Mesothelial cell of epicardium (in vitro differentiated cells): ENCODE results near the gene CPVL. TPM values are rescaled to one million over a fixed set of nuclear protein-coding genes. Genes with fewer than 3 reads are reported as not detected.

ENCODE experiments used
- DNase-seq, 2 experiments: peaks; one replicate each; pipeline ENCODE4 v3.0.0; 2021; ENCODE audit warnings: low spot score in 2 of 2; ENCODE audit not compliant: unreplicated experiment in 2 of 2
- H3K27ac Mint-ChIP-seq: 2 replicates; pipeline ENCODE4 v1.8.0; 2021; ENCODE audit warnings: mixed read lengths
- H3K27me3 Mint-ChIP-seq: 2 replicates; pipeline ENCODE4 v1.8.0; 2021; ENCODE audit warnings: low read depth, mixed read lengths
- H3K36me3 Mint-ChIP-seq: 2 replicates; pipeline ENCODE4 v1.8.0; 2021; ENCODE audit warnings: mixed read lengths
- H3K4me1 Mint-ChIP-seq: 2 replicates; pipeline ENCODE4 v1.8.0; 2021; ENCODE audit warnings: mixed read lengths
- H3K4me3 Mint-ChIP-seq: 2 replicates; pipeline ENCODE4 v1.8.0; 2021; ENCODE audit warnings: mild to moderate bottlenecking, moderate library complexity, mixed read lengths
- H3K9me3 Mint-ChIP-seq: 2 replicates; pipeline ENCODE4 v1.8.0; 2021; ENCODE audit warnings: mixed read lengths
- total RNA-seq: library from RNA; stranded (reverse); gene quantifications from 3 replicates; pipeline ENCODE4 v1.2.1, GENCODE V29; 2021
- TF ChIP-seq, protein P1 (sequence below): fragments of 200-600 bp; sonication (generic); IDR thresholded peaks from one replicate; pipeline ENCODE4 v1.5.0; 2021; ENCODE audit warnings: antibody characterized with exemption; ENCODE audit not compliant: unreplicated experiment

Gene CPVL
- total RNA-seq, 1 donor from 2014 or later = 11.4 TPM

DNA sequence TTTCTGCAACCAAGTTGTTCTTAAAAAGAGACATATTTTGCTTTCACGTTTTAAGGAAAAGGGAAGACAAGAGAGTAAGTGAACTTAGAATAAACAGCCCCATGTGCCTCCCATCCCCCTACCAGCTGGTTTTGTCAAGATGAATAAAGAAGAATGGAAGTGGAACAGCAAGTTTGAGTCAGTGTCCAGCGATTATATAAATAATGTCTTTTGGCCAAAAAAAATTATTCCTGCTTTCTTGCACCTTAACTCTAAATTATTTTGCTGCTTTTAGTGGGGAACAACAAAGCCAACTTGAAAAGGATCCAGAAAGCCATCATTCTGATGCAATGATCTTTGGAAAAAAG is 105.8 kb downstream of the CPVL start:
- H3K27ac Mint-ChIP-seq = peak overlapping the region; percentile 1
- DNase-seq = no peak

GRCh38 chr7:29039821-29040578 is 106.3 kb downstream of the CPVL start:
- H3K36me3 Mint-ChIP-seq = no peaks in the 10 kb centered on the region
- DNase-seq = no peak
- peak overlapping the region; percentile 50 for H3K27ac Mint-ChIP-seq
- TF ChIP-seq, protein P1, sequence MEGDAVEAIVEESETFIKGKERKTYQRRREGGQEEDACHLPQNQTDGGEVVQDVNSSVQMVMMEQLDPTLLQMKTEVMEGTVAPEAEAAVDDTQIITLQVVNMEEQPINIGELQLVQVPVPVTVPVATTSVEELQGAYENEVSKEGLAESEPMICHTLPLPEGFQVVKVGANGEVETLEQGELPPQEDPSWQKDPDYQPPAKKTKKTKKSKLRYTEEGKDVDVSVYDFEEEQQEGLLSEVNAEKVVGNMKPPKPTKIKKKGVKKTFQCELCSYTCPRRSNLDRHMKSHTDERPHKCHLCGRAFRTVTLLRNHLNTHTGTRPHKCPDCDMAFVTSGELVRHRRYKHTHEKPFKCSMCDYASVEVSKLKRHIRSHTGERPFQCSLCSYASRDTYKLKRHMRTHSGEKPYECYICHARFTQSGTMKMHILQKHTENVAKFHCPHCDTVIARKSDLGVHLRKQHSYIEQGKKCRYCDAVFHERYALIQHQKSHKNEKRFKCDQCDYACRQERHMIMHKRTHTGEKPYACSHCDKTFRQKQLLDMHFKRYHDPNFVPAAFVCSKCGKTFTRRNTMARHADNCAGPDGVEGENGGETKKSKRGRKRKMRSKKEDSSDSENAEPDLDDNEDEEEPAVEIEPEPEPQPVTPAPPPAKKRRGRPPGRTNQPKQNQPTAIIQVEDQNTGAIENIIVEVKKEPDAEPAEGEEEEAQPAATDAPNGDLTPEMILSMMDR = no peak
- H3K9me3 Mint-ChIP-seq = no peaks in the 10 kb centered on the region
- no peak overlapping the region for H3K4me3 Mint-ChIP-seq
- peaks cover 57% of the 10 kb centered on the region for H3K4me1 Mint-ChIP-seq
- H3K27me3 Mint-ChIP-seq = no peaks in the 10 kb centered on the region

More for the DNA sequence above, 105.8 kb downstream of the CPVL start:
- Mint-ChIP-seq H3K36me3 (no peaks in the 10 kb centered on the region), H3K27me3 (no peaks in the 10 kb centered on the region), H3K9me3 (no peaks in the 10 kb centered on the region), H3K4me1 (peaks cover 63% of the 10 kb centered on the region), H3K4me3 (no peak overlapping the region)
- TF ChIP-seq, protein P1 = no peak

GRCh38 chr7:29038463-29038862 is 107.9 kb downstream of the CPVL start:
- Mint-ChIP-seq H3K4me1 (peaks cover 49% of the 10 kb centered on the region), H3K9me3 (no peaks in the 10 kb centered on the region), H3K27ac (peak overlapping the region; percentile 68), H3K4me3 (no peak overlapping the region), H3K36me3 (no peaks in the 10 kb centered on the region), H3K27me3 (no peaks in the 10 kb centered on the region)
- TF ChIP-seq, protein P1 = no peak
- DNase-seq = no peak

DNA sequence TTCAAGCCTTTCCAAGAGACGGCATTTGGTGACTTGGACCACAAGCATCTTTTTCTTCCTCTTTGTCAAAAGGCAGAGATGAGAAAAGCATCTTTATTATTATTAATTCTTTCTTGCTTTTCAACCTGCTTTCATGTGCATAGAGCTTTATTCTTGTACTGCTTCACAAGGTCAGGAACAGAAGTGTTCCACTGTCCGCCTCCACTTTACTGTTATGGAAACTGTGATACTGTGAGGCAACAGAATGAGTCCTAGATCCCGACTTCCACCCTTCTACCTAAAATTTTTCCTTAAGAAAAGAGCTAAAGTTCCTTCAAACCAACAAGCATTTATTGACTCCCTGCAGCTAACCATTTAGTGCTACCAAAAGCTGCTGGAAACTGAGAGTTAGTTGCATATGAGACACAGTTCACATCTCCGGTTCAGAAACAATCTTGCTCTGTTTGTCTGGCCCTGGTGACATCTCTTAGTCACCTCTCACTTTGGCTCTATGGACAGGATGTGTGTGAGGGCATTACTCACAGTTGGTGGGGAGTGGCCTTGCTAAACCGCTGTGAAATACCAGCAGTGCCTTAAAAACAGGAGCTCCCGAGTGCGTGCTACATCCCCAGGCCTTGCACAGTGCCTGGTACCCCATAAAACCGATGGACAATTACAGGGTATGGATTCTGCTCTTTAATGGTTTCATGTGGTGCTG is 111.1 kb downstream of the CPVL start:
- DNase-seq = no peak
- Mint-ChIP-seq H3K36me3 (no peaks in the 10 kb centered on the region), H3K27ac (no peak overlapping the region)

GRCh38 chr7:29033584-29033983 is 112.8 kb downstream of the CPVL start:
- TF ChIP-seq, protein P1 = no peak
- H3K36me3 Mint-ChIP-seq = peaks cover 7% of the 10 kb centered on the region

More for the DNA sequence above, 111.1 kb downstream of the CPVL start:
- H3K9me3 Mint-ChIP-seq = no peaks in the 10 kb centered on the region
- H3K4me1 Mint-ChIP-seq = peaks cover 33% of the 10 kb centered on the region
- no peaks in the 10 kb centered on the region for H3K27me3 Mint-ChIP-seq
- TF ChIP-seq, protein P1 = no peak
- H3K4me3 Mint-ChIP-seq = no peak overlapping the region

More at GRCh38 chr7:29033584-29033983, 112.8 kb downstream of the CPVL start:
- no peak overlapping the region for H3K4me3 Mint-ChIP-seq
- no peak overlapping the region for H3K27ac Mint-ChIP-seq
- H3K27me3 Mint-ChIP-seq = no peaks in the 10 kb centered on the region
- H3K4me1 Mint-ChIP-seq = peaks cover 17% of the 10 kb centered on the region
- no peak for DNase-seq
- peaks cover 5% of the 10 kb centered on the region for H3K9me3 Mint-ChIP-seq
